SK-N-SH treated with all-trans-retinoic acid at 6 μM for 48 hours (cell line): ENCODE results near the gene BPGM.

Experiments used
- TOX ChIP-seq: fragments of 250-450 bp; sonication (Bioruptor Pico); IDR thresholded peaks from 2 replicates; pipeline ENCODE4 v1.8.0; 2021; ENCODE audit warnings: mild to moderate bottlenecking, moderate library complexity, borderline replicate concordance
- ZFP30 ChIP-seq: fragments of 450-650 bp; formaldehyde crosslinking; IDR thresholded peaks from 2 replicates; pipeline ENCODE4 v1.5.0; 2022; ENCODE audit warnings: mild to moderate bottlenecking, moderate library complexity

DNA sequence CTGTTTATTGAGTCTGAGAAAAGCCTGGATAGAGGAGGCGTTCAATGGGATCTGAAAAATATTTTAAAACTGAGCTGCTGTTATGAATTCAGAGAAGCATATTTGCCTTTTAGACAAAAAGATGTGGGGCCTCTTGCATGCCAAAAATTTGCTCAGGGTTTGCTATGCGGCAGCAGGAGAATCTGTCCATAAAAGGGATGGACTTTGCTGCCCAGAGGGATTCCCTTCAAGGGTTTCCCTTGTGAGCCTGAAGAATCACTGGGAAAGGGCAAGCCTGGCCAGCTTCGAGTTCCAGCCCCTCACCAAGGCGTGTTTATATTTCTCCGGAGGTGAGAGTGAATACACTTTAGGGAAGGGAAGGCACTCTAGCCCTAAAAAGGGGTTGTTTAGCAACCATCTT, 77.2 kb downstream of the BPGM start:
- no peak for TF ChIP-seq ZFP30
- TF ChIP-seq TOX: no peak
